DMS114 treated with DMSO at 0.1 percent for 48 hours (cell line): ENCODE data around the gene MEX3C.

Experiments used
- DNase-seq: peaks from one replicate; lab custom pipeline; 2025; ENCODE audit not compliant: unreplicated experiment; lab: John Stamatoyannopoulos, UW

MEX3C gene

DNA sequence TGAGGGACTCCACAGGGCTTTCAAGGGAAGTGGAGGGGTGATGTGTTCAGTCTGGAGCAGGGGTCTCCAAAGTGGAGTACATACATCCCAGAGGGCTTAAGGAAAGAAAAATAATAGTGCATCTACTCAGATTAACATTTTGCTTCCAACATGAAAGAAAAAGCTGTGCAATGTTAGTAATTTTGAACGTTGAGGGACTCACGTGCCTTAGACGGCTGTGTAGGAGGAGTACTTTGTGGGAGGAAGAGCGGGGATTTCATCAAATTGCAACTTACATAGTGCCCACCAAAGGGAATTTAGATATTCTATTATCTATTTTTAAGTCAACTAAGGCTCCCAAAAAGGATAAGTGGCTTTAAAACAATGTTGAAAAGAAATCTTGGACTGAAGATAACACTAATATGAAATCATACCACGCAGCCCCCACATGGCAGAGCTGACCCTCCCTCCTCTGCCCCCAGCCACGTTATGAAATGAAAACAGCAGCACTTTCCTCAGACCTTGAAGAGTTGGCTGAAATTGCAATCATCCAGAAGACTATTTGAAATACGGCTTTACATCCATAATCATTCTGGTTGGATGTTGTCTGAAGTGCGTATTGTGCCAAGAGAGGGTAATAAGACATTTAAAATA, 42.9 kb downstream of the MEX3C start:
- no peak for DNase-seq

DNA sequence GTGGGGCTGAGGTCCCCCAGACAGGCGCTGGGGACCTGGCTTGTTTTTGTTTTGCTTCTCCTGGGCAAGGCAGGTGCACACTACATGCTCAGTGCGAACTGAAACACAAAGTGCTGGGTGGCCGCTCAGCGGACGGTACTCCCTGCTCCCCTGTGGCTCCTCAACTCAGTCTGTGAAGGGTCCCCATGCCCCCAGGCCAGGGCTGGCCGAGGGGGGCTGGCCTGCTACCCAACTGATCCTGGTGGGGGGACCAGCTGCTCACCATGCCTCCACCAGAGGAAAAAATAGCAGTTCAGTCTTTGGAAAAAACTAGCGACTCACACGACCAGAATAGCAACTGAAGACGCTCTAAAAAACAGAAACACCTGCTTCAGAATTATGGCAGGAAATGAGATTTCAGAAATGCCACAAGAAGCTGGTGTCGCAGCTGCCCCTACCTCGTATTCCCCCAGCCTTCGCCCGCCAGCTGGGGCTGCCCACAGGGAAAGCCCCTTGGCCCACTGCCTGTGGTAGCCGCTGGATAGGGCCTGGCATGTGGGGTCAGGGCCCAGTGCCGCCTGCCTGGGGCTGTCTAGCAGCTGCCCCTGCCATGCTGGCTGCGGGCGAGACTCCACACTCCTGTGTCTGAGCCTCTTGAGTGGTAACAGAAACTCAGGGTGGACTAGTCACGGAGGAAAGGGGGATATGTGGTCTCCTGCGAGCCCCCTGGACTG, 43.7 kb downstream of the MEX3C start:
- DNase-seq = no peak

DNA sequence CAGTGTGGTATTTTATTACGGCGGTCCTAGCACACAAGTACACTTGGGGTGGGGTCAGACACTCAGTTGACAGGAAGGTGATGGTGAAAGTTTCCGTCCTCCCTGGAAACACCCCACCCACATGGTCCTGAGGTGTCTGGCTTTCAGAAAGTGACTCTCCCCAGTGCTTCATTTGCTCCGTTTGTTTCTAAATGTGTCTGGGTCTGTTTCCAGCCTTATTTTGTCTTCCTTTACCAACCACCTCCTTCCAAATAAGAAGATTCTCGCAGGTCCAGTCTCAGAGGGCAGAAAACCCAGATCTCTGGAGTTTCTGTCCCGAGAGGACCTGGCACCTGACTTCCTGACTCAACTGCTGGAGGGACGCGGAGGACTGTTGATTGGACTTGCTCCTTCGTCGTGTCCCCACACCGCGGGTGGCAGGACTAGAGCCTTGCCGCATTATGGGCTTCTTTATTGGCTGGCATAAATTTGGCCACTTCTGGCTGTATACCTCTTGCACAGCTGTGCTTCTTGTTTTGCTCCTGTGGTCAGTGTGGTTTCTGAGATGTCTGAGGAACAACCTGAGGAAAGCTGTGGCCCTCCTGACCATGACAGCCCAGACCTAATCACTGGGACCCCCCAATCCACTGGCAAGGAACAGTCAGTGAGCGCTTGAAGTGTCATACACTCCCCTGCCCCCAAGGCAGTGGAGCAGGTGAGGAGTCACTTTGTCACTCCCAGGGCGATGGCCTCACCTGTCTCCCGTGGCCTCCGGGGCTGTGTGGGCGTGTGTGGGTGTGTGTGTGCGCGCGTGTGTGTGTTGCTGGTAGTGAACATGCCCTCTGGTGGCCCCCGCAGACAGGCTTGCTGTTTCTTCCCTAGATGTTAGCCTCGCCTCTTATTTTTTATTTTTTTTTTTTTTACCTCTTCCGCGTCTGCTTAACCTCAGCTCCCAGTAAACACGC, 45.6 kb downstream of the MEX3C start:
- DNase-seq = no peak

DNA sequence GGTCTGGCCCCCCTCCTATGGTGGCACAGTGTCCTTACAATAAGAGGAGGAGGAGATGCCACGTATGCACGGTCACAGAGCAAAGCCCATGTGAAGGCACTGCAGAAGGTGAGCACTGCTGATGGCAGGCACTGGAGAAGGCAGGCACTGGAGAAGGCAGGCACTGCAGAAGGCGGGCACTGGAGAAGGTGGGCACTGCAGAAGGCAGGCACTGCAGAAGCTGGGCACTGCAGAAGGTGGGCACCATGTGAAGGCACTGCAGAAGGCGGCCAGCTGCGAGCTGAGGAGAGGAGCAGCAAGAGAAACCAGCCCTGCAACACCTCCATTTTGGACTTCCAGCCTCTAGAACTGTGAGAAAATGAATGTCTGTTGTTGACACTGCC, 46.3 kb downstream of the MEX3C start:
- no peak for DNase-seq

DNA sequence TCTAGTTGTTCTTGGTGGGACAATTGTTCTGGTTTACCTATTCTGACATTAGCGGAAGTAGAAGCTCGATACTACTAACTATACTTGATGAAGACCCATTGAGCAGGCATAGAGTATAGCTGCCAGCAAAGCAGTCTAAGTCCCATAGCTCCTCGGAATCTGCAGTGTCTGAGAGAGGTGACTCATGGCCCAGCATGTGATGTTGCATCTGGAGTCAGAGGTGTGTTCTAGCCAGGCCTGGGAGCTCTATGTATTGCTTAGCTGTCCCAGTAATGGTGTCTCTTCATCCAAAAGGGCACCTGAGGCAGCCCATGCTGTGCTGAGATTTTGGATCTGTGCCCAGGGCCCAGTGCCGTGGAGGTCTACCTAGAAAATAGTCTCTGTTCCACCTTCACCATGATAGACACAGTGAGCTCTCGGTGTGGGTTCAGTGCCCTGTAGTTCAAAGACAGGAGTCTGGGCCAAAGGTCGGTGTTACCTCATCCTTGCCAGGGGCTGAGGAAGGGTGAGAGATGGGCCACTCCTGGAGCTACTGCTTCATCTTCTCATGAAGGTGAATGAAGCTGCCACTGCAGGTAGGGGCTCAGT, 47.3 kb downstream of the MEX3C start:
- no peak for DNase-seq

DNA sequence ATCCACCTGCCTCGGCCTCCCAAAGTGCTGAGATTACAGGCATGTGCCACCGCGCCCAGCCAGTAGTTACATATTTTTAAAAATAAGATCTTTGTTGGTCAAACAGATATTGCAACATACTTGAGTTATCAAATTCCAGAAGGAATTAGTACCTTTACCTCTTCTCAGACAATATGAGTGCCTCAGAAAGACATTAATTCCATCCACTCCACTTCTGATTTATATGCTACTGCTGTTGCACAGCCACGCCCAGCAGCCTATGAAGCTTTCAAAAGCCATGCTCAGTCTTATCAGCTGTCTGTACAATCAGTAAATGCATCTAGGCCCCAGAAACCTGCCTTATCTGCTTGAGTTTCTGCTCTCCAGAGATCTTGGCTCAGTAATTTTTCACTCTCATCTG, 47.8 kb downstream of the MEX3C start:
- DNase-seq = no peak

DNA sequence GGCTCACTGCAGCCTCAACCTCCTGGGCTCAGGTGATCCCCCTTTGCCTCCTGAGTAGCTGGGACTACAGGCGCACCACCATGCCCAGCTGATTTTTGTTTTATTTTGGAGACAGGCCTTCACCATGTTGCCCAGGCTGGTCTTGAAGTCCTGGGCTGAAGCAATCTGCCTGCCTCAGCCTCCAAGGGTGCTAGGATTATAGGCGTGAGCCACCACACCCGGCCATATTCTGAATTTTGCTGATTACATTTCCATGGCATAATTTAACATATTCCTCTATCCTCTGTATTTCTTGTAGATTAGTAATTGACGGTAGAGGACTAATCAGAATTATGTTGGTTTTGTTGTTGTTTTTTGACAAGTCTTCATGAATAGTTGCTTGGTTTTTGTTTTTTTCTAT, 50.6 kb downstream of the MEX3C start:
- DNase-seq = no peak

DNA sequence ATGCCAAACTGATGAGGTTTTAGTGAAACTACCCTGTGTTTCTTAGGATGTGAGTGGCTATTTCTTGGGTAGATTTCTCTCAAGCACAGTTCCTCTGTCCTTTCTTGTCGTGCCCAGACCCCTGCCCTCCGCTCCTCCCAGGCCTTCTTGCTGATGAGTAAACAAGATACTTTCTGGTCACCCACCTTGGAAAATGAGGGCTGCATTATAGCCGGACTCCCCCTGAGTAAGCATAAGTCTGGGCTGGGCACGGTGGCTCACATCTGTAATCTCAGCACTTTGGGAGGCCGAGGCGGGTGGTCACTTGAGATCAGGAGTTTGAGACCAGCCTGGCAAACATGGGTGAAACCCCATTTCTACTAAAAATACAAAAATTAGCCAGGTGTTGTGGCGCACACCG, 58.5 kb downstream of the MEX3C start:
- no peak for DNase-seq

DNA sequence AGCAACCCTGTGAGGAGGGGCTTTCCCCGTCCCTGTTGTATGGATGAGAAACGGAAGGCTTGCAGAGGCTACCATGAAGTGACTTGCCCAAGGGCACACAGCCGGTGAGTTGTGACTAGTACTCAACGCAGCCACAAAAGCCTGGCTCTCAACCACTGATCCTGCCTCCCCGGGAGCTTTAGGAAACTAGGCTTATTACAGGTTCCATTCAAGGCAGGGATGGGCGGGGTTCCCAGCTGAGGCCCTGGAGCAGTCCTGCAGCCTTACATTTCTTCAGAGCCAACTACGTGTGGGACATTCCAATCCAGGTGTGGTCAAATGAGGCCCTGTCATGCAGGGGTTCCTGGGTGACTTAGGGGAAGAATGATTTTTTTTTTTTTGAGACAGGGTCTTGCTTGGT, 59.6 kb downstream of the MEX3C start:
- DNase-seq = no peak

DNA sequence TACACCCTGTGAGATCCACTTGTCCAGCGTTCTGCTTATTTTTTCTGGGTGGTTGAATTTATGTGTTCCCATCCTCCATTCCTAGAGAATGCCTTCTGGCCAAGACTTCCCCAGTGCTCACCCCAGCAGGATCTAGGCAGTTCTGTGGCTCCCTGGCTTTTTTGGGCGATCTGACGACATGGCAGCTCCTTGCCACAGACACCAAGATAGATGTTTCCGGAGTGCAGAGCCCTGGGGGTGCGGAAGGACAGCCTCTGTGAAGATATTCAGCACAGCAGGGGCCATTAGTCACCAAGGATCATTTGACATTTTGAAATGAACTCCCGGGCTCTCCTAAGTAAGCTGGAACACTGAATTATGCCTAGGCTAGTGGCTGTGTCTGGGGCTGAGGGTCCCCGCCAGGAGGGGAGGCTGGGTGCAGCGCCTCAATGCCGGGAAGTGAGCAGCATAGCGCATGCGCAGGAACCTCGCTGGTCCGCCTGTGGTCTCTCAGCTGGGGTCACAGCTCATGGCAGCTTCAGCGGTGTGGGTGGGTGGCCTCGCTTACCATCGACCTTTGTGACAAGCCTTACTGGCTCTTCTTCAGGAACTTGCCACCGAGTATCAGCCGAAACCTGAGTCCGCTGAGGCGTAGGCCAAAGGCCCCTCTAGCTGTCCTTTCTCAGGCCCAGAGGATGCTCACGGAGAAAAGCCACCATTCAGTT, 60.3 kb downstream of the MEX3C start:
- no peak for DNase-seq

DNA sequence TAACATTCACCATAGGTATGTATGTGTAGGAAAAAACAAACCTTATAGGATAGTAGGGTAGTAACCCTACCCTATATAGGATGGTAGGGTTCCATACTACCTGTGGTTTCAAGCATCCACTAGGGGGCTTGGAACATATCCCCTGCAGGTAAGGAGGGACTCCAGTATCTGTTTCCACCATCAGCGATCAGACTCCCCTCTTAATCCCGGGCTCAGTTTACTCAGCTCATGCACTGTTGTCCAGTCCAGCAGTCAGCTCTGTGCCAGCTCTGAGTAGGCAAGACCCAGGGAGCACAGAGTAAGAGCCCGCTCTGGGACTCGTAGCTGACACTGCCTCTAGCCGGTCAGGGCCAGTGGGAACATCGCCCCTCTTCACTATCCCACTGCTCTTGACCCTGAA, 61.7 kb downstream of the MEX3C start:
- DNase-seq = no peak

DNA sequence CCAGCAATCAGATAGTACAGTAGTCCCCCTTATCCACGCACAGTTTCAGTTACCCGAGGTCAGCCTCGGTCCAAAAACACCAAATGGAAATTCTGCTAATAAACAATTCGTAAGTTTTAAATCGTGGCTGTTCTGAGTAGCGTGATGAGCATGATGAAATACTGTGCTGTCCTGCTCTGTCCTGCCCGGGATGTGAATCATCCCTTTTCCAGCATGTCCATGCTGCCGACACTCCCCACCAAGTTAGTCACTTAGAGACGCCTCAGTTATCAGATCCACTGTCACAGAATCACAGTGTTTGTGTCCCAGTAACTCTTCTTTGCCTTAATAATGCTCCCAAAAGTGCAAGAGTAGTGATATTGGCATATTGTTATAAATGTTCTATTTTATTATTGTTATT, 62.1 kb downstream of the MEX3C start:
- DNase-seq = no peak

DNA sequence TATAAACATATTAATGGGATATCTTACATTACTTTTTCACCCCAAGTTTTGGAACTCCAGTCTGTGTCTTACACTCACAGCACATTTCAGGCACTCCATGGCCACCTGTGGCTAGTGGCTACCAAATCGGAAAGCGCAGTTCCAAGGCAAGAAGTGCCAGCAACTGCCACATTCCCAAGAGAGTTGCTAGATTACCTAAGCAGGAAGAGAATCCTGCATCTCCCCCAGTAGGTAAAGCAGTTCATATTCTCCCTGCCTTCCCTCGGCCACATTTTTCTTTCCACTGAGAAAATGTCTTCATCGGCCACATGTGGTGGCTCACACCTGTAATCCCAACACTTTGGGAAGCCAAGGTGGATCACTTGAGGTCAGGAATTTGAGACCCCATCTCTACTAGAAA, 62.8 kb downstream of the MEX3C start:
- DNase-seq = no peak

DNA sequence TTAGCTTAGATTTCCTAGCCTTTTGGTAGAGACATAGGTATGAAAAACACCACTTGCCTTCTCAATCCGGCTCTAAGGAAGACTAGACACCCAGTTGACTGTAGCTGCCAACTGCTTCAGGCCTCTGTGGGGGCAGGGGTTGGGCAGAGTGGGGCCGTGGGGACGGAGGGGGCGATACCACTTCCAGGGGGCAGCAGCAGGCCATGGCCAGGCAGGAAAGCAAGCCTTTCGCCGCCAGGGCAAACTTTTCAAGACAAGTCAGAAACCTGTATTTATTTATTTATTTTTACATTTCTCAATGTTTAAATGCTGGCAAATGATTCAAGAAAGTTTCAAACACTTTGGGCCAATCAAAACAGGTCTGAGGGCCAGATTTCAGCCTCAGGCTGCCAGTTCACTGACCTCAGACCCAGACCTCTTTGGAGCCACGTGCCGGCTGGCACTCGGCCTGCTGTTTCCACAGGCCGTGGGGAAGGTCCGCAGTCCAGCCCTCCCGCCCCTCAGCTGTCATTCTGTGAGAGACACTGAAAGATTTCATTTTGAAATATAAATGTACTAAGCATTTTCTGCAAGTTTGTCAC, 63.8 kb downstream of the MEX3C start:
- DNase-seq = no peak

DNA sequence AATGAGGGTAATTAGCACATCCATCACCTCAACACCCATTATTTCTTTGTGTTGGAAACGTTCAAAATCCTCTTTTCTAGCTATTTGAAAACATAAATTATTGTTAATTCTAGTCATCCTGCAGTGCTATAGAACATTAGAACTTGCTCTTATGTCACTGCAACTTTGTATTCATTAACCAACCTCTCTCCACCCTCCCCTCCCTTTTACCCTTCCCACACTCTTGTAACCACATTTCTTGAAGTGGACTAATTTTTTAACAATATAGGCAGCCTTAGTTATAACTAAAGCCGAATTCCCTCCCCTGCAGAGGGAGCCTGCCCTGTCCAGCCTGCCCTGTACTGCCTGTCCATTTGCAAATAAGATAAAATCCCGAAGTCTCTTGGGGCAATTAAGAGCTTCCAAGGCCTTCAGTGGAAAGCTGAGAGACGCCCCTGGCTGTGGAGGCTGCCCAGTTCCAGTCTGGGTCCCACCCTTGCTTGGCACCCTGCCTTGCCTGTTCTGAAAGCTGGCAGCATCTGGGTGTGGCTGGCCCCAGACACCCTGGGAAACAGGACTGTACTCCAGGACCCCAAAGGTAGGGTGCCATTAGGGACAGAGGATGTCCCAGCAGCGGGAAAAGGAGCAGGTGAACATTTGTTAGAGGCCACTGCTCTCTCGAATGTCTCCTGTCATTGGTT, 65.1 kb downstream of the MEX3C start:
- DNase-seq = no peak

DNA sequence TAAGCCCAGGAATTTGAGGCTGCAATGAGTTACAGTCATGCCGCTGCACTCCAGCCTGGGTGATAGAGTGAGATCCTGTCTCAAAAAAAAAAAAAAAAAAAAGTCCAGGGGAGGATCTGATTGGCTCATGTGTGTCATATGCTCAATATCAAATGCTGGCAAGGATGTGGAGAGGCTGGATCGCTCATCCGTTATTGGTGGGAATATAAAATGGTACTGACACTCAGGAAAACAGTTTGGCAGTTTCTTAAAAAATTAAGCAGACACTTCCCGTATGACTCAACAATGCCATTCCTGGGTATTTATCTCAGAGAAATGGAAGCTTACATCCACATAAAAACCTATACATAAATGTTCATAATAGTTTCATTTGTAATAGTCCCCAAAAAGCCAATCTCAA, 68.9 kb downstream of the MEX3C start:
- no peak for DNase-seq

DNA sequence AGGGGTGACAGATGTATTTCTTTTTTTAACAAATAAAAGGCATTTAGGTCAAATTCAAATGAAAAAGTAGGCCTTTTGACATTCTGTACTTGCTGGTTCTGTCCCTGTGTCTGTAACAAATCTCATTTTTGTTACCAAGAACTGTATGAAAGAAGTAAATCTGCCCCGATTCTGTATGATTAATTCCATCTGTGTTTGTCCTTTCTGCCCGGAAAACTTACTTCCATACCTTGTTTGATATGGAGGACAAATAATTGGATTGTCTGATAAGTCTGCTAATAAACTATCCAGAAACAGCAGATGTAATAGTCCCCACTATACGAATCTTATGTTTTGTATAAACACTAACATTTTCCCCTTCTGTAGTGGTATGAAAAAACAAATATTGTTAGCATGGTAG, 69.8 kb downstream of the MEX3C start:
- no peak for DNase-seq

DNA sequence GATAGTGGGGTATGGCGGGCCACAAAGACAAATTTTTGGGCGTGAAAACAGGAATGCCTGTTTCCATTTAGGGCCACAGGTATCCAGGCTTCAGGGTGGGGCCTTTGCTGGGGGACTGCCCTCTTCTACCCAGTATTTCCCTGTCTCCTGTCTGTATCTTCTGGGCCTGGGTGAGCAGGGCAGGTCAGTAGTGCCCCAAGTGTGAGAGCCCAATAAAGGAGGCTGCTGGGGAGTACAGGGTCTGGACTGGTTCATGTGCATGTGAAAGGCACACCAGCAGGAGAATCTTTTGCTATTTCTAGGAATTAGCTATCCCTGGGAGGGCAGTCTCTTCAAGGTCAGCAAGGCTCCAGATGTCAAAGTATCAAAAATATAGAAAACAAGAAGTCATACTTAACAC, 71.5 kb downstream of the MEX3C start:
- DNase-seq = no peak
